HG03060 (cell line): ENCODE results near the gene WDR19.
"Not testable (repeated sequence)": the region's sequence is repeated elsewhere in the genome, so short reads cannot be mapped to it uniquely, and the experiment has no call there.

ENCODE experiments used
- ATAC-seq: cut with Tn5 transposase; IDR thresholded peaks from one replicate; pipeline ENCODE4 v1.9.1; 2021; ENCODE audit warnings: low read depth, moderate number of reproducible peaks; ENCODE audit not compliant: unreplicated experiment

WDR19 gene

GRCh38 chr4:39232100-39232499 lies 49.8 kb downstream of the WDR19 start:
- no peak for ATAC-seq

- ATAC-seq = no peak
These were observed 50.8 kb downstream of the WDR19 start for GRCh38 chr4:39233114-39233513.

GRCh38 chr4:39233783-39234182 lies 51.5 kb downstream of the WDR19 start:
- no peak for ATAC-seq

- ATAC-seq = no peak
These were observed 52.7 kb downstream of the WDR19 start for GRCh38 chr4:39235021-39235420.

GRCh38 chr4:39235696-39236095 lies 53.4 kb downstream of the WDR19 start:
- no peak for ATAC-seq

GRCh38 chr4:39237179-39237578 lies 54.9 kb downstream of the WDR19 start:
- ATAC-seq = no peak

GRCh38 chr4:39243462-39243861 lies 61.1 kb downstream of the WDR19 start:
- ATAC-seq = no peak

GRCh38 chr4:39255266-39255665 lies 72.9 kb downstream of the WDR19 start:
- ATAC-seq = no peak

GRCh38 chr4:39255871-39256270 lies 73.5 kb downstream of the WDR19 start:
- ATAC-seq = no peak

- no peak for ATAC-seq
These were observed 74.1 kb downstream of the WDR19 start for GRCh38 chr4:39256436-39256835.

GRCh38 chr4:39259571-39260330 lies 77.4 kb downstream of the WDR19 start:
- ATAC-seq = no peak

- ATAC-seq = no peak
These were observed 81.6 kb downstream of the WDR19 start for GRCh38 chr4:39263895-39264294.

- ATAC-seq = no peak
These were observed 92.2 kb downstream of the WDR19 start for GRCh38 chr4:39274503-39274902.

GRCh38 chr4:39277661-39278060 lies 95.3 kb downstream of the WDR19 start:
- ATAC-seq = not testable (repeated sequence)

- ATAC-seq = no peak
These were observed 96.1 kb downstream of the WDR19 start for GRCh38 chr4:39278476-39278875.

GRCh38 chr4:39279416-39279815 lies 97.1 kb downstream of the WDR19 start:
- ATAC-seq = no peak

- no peak for ATAC-seq
These were observed 98.4 kb downstream of the WDR19 start for GRCh38 chr4:39280770-39281169.

- ATAC-seq = no peak
These were observed 102.9 kb downstream of the WDR19 start for GRCh38 chr4:39285111-39285795.

- ATAC-seq = no peak
These were observed 103.5 kb downstream of the WDR19 start for GRCh38 chr4:39285853-39286252.

- no peak for ATAC-seq
These were observed 103.9 kb downstream of the WDR19 start for GRCh38 chr4:39286263-39286662.

GRCh38 chr4:39287223-39287622 lies 104.9 kb downstream of the WDR19 start:
- no peak for ATAC-seq

GRCh38 chr4:39291686-39292085 lies 109.4 kb downstream of the WDR19 start:
- no peak for ATAC-seq
